GM04503 (cell line): ENCODE results near the gene IZUMO4.

Source experiments
- DNase-seq: peaks from one replicate; pipeline ENCODE4 v3.0.0-alpha.2; 2012; ENCODE audit warnings: low read depth

IZUMO4 gene

GRCh38 chr19:2108251-2109016, 11.7 kb downstream of the IZUMO4 start:
- no peak for DNase-seq

- DNase-seq = no peak
Measured at GRCh38 chr19:2109046-2109864, 12.5 kb downstream of the IZUMO4 start.

- DNase-seq = no peak
Measured at GRCh38 chr19:2110822-2111221, 14.1 kb downstream of the IZUMO4 start.

GRCh38 chr19:2111425-2111824, 14.7 kb downstream of the IZUMO4 start:
- no peak for DNase-seq

DNA sequence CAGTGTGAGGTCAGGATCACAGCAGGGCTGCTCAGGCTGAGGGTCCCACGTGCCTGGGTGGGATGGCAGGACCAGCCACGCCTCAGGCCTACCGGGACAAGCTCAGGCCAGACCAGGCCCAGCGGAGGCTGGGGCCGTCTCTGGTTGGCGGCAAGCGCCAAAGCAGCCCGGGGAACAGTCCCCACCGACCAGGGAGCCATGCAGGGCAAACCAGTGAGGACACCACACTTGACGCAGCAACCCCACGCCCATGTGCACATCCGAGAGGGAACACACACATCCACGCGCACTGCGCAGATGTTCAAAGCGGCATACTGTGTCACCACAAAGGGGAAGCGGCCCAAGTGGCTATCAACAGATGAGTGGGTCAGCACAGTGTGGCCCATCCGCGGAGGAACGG, 15.2 kb downstream of the IZUMO4 start:
- DNase-seq = no peak

- DNase-seq = no peak
Measured at GRCh38 chr19:2112516-2113320, 16.0 kb downstream of the IZUMO4 start.

GRCh38 chr19:2113439-2114211, 16.9 kb downstream of the IZUMO4 start:
- no peak for DNase-seq

GRCh38 chr19:2114218-2114617, 17.5 kb downstream of the IZUMO4 start:
- no peak for DNase-seq

- DNase-seq = no peak
Measured at GRCh38 chr19:2114821-2115220, 18.1 kb downstream of the IZUMO4 start.

DNA sequence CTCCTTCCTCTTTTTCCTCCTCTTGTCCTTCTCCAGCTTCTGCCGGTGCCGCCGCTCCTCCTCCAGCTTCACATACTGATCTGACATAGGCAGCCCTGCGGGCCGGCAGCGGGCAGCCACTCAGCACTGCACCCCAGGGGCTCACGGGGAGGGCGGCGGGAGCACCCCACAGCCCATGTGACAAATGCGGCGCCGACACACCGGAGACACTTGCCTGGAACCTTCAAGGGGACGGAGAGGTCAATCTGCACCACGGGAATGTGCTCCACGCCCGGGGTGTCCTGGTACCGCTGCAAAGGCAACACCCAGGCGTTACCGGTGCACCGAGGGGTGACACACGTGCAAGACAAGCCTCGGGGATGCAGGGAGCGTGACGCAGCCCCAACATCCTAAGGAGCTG, 18.6 kb downstream of the IZUMO4 start:
- no peak for DNase-seq

GRCh38 chr19:2115911-2116426, 19.3 kb downstream of the IZUMO4 start:
- DNase-seq = no peak

DNA sequence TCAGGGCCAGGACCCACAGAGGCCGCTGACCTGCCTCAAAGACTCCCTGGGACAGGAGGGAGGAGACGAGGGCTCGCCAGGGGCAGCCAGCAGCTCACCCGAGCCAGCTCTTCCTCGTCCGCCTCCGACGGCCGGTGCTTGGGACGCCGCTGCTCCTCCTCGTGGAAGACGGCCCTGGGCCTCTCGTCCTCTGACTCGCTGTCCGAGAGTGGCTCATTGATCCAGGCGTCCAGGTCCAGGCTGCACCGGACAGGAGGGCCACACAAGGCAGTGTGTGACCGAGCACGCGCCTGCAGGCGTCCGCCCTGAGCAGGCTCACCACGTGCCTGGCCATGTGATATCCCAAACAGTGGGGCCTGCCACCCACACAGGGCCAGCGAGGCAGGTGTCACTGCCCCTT, 19.8 kb downstream of the IZUMO4 start:
- no peak for DNase-seq

- DNase-seq = no peak
Measured at GRCh38 chr19:2117215-2117960, 20.7 kb downstream of the IZUMO4 start.

- no peak for DNase-seq
Measured at GRCh38 chr19:2118438-2118837, 21.7 kb downstream of the IZUMO4 start.

DNA sequence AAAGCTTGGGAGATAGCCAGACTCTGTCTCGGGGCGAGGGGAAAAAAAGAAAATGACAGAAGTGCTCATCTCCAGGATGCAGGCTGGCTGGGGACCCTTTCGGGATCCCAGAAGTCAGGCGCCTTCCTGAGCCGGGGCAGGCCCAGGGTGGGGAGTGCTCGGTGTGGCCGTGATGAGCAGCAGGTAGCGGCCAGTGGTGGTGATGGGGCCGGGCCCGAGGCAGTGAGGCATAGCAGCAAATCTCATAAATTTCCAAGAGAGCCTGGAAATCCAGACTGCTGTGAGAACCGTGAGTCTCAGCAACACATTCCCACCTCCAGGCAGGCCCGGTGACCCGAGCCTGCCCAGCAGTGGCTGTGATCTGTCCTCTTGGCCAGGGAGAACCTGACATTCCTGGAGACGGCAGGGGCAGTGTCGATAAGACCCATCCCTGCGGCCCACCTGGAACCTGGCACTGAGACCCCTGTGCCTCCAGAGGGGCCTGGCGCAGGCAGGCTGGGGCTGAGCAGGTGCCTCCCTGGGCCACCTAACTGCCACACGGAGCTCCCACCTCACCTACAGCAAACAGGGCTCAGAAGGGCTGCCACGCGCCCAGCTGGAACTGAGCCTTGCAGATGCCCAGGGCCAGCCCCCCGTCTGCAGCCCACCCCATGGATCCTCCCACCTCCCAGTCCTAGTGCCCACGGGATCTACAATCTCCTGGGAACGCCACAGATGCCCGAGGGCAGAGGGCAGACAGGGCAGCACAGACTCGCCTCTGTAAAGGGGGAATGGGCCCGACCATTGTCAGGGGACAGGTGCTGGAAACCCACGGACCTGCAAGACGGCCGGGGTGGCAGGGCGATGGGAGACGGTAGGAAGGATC, 23.4 kb downstream of the IZUMO4 start:
- no peak for DNase-seq

DNA sequence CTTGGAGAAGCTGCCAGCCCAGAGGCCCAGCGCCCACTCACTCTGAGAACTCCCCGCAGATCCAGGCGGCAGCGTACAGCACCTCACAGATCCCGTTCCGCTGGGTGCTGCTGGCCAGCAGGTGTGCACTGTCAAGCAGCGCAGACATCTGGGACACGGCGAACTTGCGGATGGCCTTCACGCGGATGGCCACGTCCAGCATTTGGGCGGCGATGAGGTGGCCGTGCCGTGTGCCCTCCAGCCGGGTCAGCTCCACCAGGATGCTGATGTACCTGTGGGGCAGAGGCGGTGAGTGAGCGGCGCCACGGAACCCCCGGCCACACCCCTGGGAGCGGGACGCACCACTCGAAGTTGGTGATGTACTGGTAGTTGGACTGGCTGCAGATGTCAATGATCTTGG, 24.1 kb downstream of the IZUMO4 start:
- no peak for DNase-seq

GRCh38 chr19:2121416-2122051, 24.8 kb downstream of the IZUMO4 start:
- DNase-seq = no peak

DNA sequence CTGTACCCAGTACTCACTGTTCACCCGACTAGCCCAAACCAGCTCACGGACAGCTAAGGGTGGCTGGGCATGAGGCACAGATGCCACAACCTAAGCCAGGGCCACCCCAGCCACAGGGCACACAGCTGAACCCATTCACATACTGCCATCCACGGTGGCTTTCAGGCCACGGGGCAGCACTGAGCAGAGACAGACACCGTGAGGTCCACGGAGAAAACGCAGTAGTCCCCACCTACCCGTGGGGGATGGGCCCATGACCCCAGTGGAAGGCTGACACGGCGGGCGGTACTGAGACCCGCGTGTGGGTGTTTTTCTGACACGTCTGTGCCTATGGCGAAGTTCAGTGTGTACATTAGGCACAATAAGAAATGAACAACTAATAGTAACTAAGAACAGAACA, 25.5 kb downstream of the IZUMO4 start:
- DNase-seq = no peak

DNA sequence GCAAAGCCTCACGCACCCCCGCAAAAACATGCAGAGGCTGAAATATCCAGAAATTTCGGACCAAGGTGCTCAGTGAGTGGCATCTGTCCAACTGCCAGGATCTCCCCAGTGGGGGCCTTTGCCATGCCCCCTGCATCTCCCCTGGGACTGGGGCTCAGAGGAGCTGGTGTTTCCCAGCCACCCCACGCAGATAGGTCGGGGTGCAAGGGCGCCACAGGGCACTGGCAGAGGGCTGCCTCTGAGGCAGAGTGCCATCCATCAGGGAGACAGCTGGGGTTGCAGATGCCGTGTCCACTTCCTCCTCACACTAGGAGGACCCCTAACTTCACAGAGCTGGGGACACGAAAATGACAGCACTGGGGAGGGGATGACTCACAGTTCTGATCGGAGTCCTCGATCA, 26.3 kb downstream of the IZUMO4 start:
- no peak for DNase-seq
